Thyroid gland (tissue), 4 donors: Measurements from ENCODE around the gene MYCL.
"Not testable (repeated sequence)": the region's sequence is repeated elsewhere in the genome, so short reads cannot be mapped to it uniquely, and the experiment has no call there.

Experiments
- POLR2A ChIP-seq, 2 donors: fragments of 450-650 bp; IDR thresholded peaks; one replicate each; pipeline ENCODE4 v1.6.1; 2017; ENCODE audit warnings: antibody characterized with exemption in 2 of 2, mild to moderate bottlenecking in 2 of 2, moderate library complexity in 1 of 2
- TF ChIP-seq, protein P1 (sequence below), 6 experiments: fragments of 200-600 bp in 3 of 6; fragments of 450-650 bp in 3 of 6; sonication (generic) in 3 of 6; IDR thresholded peaks; one replicate each; pipeline ENCODE4 v1.5.1; 2016 to 2019; ENCODE audit warnings: antibody characterized with exemption in 6 of 6, mild to moderate bottlenecking in 2 of 6, inconsistent platforms in 1 of 6, moderate library complexity in 1 of 6

DNA sequence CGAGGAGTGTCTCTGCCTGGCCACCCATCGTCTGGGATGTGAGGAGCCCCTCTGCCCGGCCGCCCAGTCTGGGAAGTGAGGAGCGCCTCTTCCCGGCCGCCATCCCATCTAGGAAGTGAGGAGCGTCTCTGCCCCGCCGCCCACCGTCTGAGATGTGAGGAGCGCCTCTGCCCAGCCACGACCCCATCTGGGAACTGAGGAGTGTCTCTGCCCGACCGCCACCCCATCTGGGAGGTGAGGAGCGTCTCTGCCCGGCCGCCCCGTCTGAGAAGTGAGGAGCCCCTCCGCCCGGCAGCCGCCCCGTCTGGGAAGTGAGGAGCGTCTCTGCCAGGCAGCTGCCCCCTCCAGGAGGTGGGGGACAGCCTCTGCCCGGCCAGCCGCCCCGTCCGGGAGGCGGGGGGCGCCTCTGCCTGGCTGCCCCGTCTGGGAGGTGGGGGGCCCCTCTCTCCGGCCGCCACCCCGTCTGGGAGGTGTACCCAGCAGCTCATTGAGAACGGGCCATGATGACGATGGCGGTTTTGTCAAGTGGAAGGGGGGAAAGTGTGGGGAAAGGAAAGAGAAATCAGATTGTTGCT, 32.1 kb downstream of the MYCL start:
- TF ChIP-seq, protein P1, sequence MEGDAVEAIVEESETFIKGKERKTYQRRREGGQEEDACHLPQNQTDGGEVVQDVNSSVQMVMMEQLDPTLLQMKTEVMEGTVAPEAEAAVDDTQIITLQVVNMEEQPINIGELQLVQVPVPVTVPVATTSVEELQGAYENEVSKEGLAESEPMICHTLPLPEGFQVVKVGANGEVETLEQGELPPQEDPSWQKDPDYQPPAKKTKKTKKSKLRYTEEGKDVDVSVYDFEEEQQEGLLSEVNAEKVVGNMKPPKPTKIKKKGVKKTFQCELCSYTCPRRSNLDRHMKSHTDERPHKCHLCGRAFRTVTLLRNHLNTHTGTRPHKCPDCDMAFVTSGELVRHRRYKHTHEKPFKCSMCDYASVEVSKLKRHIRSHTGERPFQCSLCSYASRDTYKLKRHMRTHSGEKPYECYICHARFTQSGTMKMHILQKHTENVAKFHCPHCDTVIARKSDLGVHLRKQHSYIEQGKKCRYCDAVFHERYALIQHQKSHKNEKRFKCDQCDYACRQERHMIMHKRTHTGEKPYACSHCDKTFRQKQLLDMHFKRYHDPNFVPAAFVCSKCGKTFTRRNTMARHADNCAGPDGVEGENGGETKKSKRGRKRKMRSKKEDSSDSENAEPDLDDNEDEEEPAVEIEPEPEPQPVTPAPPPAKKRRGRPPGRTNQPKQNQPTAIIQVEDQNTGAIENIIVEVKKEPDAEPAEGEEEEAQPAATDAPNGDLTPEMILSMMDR (IDR thresholded peaks at IDR 0.05): not testable (repeated sequence)
- TF ChIP-seq POLR2A (IDR thresholded peaks at IDR 0.05): not testable (repeated sequence)
